PFSK-1 (cell line): ENCODE results near the gene KIF3A.

ENCODE experiments used
- FOXP2 ChIP-seq: optimal IDR thresholded peaks from 2 replicates; pipeline ENCODE3; 2011; ENCODE audit warnings: borderline replicate concordance, control low read depth, inconsistent platforms; ENCODE audit not compliant: insufficient read depth; ENCODE audit errors: extremely low read length, extremely low read depth
- POLR2AphosphoS5 ChIP-seq: IDR thresholded peaks from 2 replicates; pipeline ENCODE4 v1.6.1; 2012; ENCODE audit warnings: low read depth, mild to moderate bottlenecking, control low read depth, low read length, moderate library complexity
- REST ChIP-seq, 2 experiments: IDR thresholded peaks; 2 replicates each; pipeline versions ENCODE4 v1.6.1 to v1.8.0; 2011 to 2012; ENCODE audit warnings: low read depth in 2 of 2, low read length in 2 of 2, control low read depth in 1 of 2, inconsistent platforms in 1 of 2, mild to moderate bottlenecking in 1 of 2, moderate library complexity in 1 of 2; ENCODE audit not compliant: insufficient read depth in 1 of 2
- SIN3A ChIP-seq: IDR thresholded peaks from 2 replicates; pipeline ENCODE4 v1.6.1; 2012; ENCODE audit warnings: mild to moderate bottlenecking, low read length, moderate library complexity, borderline replicate concordance; ENCODE audit not compliant: insufficient read depth
- TAF1 ChIP-seq: IDR thresholded peaks from 2 replicates; pipeline ENCODE4 v1.6.1; 2012; ENCODE audit warnings: low read length, control low read depth, borderline replicate concordance; ENCODE audit not compliant: insufficient read depth

KIF3A gene

DNA sequence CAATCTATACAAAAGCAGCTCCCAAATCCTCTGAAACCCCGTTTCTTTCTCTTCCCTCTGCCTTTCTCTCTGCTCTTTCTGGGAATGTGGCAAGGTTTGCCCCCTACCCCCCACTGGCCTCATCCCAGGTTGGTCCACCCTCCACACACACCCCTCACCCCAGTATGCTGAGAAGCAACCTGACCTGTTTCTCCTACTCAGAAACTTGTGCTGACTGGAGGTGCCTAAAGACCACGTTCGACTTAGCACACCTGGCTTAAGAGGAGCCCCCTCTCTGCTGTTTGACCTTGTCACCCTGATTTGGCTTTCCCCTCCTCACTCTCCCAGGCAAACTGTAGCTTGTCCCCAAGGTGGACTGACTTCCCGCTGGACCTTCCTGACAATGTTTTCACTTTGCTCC is 40.8 kb upstream of the KIF3A start:
- TF ChIP-seq TAF1 (no peak), FOXP2 (no peak), SIN3A (no peak), POLR2AphosphoS5 (no peak), REST (IDR thresholded peaks at IDR 0.05; ENCODE audit: insufficient read depth in 1 of 2, low read depth in 2 of 2, low read length in 2 of 2) (no peak)

- TF ChIP-seq REST (IDR thresholded peaks at IDR 0.05; ENCODE audit: insufficient read depth in 1 of 2, low read depth in 2 of 2, low read length in 2 of 2): no peak
- TF ChIP-seq TAF1: 0 out of 2 replicates have a peak, but pooled peaks have one; percentile 32
Observed at GRCh38 chr5:132777209-132778069, 40.1 kb upstream of the KIF3A start, which contains the start of gene SEPTIN8. TSS of gene SEPTIN8 (minus strand) at chr5:132777239. CDS start at chr5:132777137, 102 bp downstream.

DNA sequence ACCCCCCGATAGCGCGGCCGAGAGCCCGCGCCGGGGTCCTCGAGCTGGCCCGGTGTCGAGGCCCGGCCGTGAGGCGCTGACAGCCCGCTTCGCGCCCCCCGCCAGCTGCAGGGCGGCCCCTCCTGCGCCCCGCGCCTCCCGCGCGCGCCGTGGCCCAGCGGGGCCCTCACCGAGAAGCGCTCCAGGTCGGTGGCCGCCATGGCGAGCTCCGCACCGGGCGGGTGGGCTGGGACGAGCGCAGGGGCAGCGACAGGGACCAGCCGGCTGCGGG is 39.5 kb upstream of the KIF3A start:
- TF ChIP-seq REST (IDR thresholded peaks at IDR 0.05; ENCODE audit: insufficient read depth in 1 of 2, low read depth in 2 of 2, low read length in 2 of 2) (no peak), POLR2AphosphoS5 (no peak), FOXP2 (no peak), TAF1 (no peak), SIN3A (no peak)

- TF ChIP-seq FOXP2 (no peak), POLR2AphosphoS5 (no peak), REST (IDR thresholded peaks at IDR 0.05; ENCODE audit: insufficient read depth in 1 of 2, low read depth in 2 of 2, low read length in 2 of 2) (no peak), TAF1 (no peak), SIN3A (no peak)
Observed at GRCh38 chr5:132776131-132776937, 39.0 kb upstream of the KIF3A start.
